Vagina (tissue), 2 donors: Measurements from ENCODE around the gene CCDC170. TPM values are rescaled to one million over a fixed set of nuclear protein-coding genes. Genes with fewer than 3 reads are reported as not detected.

Source experiments
- DNase-seq, 2 donors: peaks; one replicate each; pipeline ENCODE4 v3.0.0-alpha.2; 2017; ENCODE audit errors: extremely low spot score in 2 of 2
- H3K27ac ChIP-seq: fragments of 200-600 bp; sonication (generic); one replicate; pipeline ENCODE4 v1.5.1; 2019
- H3K27me3 ChIP-seq: fragments of 200-600 bp; sonication (generic); one replicate; pipeline ENCODE4 v1.5.1; 2019
- H3K36me3 ChIP-seq, 2 donors: fragments of 200-600 bp; sonication (generic); one replicate each; pipeline ENCODE4 v1.5.1; 2017 to 2019
- H3K4me1 ChIP-seq: fragments of 200-600 bp; sonication (generic); one replicate; pipeline ENCODE4 v1.5.1; 2019
- H3K4me3 ChIP-seq, 2 donors: fragments of 200-600 bp; sonication (generic); 1 replicate in 1 of 2; 2 replicates in 1 of 2; pipeline ENCODE4 v1.5.1; 2016 to 2019
- H3K9me3 ChIP-seq: fragments of 200-600 bp; sonication (generic); one replicate; pipeline ENCODE4 v1.5.1; 2019
- CTCF ChIP-seq, 3 experiments: fragments of 450-650 bp in 2 of 3; fragments of 200-600 bp in 1 of 3; sonication (generic) in 1 of 3; IDR thresholded peaks; one replicate each; pipeline ENCODE4 v1.5.1; 2017 to 2019; ENCODE audit warnings: antibody characterized with exemption in 3 of 3, mild to moderate bottlenecking in 2 of 3, moderate library complexity in 2 of 3
- POLR2A ChIP-seq, 2 donors: fragments of 450-650 bp; IDR thresholded peaks; one replicate each; pipeline ENCODE4 v1.6.1; 2017; ENCODE audit warnings: antibody characterized with exemption in 2 of 2, mild to moderate bottlenecking in 2 of 2, moderate library complexity in 2 of 2
- POLR2AphosphoS5 ChIP-seq, 2 donors: sonication (generic); formaldehyde crosslinking; IDR thresholded peaks; one replicate each; pipeline ENCODE4 v1.9.0; 2017; ENCODE audit warnings: antibody characterized with exemption in 2 of 2, mild to moderate bottlenecking in 2 of 2, low read depth in 1 of 2; ENCODE audit not compliant: insufficient read depth in 1 of 2
- intact Hi-C: fragments of 100-400 bp; cut with DNase I; formaldehyde crosslinking; loops from one replicate; pipeline ENCODE4 v1.15.1; 2023
- total RNA-seq: library from RNA; depleted of rRNA; stranded (reverse); fragments of >200 nt; gene quantifications from one replicate; pipeline ENCODE4 v1.2.3, GENCODE V29; 2016

Gene CCDC170
- total RNA-seq, 1 donor from 2014 or later = 2.0 TPM

- no peaks in the 10 kb centered on the region for H3K4me1 ChIP-seq
- no peaks in the 10 kb centered on the region for H3K36me3 ChIP-seq
- TF ChIP-seq POLR2AphosphoS5 (IDR thresholded peaks at IDR 0.05; ENCODE audit: insufficient read depth in 1 of 2, low read depth in 1 of 2) (no peak), CTCF (IDR thresholded peaks at IDR 0.05) (no peak), POLR2A (IDR thresholded peaks at IDR 0.05) (no peak)
- no peak for DNase-seq
- H3K9me3 ChIP-seq = no peaks in the 10 kb centered on the region
- no peak overlapping the region for H3K27ac ChIP-seq
- H3K4me3 ChIP-seq = no peak overlapping the region
- H3K27me3 ChIP-seq = no peaks in the 10 kb centered on the region
- intact Hi-C loops = no loop called here
Observed at GRCh38 chr6:151499551-151499950, 5.7 kb downstream of the CCDC170 start.

DNA sequence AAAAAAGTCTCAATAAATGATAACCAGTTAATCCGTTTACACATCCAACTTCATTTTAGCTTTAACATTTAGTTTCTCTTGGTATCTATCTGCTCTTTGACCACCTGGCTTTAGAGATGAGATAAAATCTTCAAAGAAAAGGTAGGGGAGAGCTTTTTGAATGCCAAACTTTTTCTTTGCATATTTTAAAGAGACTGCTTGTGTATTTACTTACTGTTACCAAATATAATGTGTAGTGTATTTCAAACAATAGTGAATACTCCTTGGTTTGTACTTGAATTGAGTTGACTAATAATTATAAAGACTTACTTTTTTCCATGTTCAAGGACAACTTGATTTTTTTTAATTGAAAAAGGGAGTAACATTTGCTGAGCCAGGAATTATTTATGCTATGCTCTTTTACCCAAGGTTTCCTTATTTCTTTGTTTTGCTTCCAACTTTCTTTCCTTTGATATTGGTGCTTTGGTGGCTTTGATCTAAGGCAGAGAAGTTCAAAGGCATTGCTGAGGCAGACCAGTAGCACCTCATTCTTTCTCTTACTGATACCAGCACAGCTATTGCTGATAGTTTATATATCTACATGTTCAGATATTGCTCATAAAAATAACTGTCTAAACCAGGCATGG lies 7.8 kb downstream of the CCDC170 start:
- no peaks in the 10 kb centered on the region for H3K27me3 ChIP-seq
- no peak for DNase-seq
- intact Hi-C loops = no loop called here
- no peaks in the 10 kb centered on the region for H3K36me3 ChIP-seq
- H3K27ac ChIP-seq = no peak overlapping the region
- no peak for TF ChIP-seq CTCF (IDR thresholded peaks at IDR 0.05)
- H3K9me3 ChIP-seq = no peaks in the 10 kb centered on the region
- H3K4me3 ChIP-seq = no peak overlapping the region
- H3K4me1 ChIP-seq = no peaks in the 10 kb centered on the region

DNA sequence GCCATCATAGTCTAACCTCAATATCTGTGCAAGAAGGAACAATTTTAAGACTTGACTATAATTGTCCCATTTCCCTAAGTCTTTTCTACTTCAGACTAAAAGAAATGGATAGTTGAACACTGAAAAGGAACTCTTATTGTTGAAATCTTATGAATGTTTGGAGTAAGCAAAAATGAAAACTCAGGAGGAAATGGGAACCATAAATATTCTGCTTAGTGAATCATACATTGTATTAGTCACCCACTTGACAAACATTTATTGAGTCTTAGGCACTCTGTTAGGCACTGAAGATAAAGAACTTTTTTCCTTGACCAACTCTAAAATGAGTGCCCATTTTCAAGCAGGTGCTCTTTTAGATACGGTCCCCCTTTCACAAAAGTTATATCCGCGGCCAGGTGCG lies 8.7 kb downstream of the CCDC170 start:
- DNase-seq = no peak
- no peaks in the 10 kb centered on the region for H3K36me3 ChIP-seq
- intact Hi-C loops = no loop called here
- no peak overlapping the region for H3K27ac ChIP-seq
- TF ChIP-seq POLR2A (IDR thresholded peaks at IDR 0.05) (no peak), POLR2AphosphoS5 (IDR thresholded peaks at IDR 0.05; ENCODE audit: insufficient read depth in 1 of 2, low read depth in 1 of 2) (peak in 1 of 2 donors; percentile 48)
- H3K4me1 ChIP-seq = no peaks in the 10 kb centered on the region
- no peaks in the 10 kb centered on the region for H3K9me3 ChIP-seq
- H3K27me3 ChIP-seq = no peaks in the 10 kb centered on the region
- H3K4me3 ChIP-seq = no peak overlapping the region

- no peaks in the 10 kb centered on the region for H3K9me3 ChIP-seq
- no peaks in the 10 kb centered on the region for H3K4me1 ChIP-seq
- no peak for DNase-seq
- no peaks in the 10 kb centered on the region for H3K27me3 ChIP-seq
- H3K36me3 ChIP-seq = no peaks in the 10 kb centered on the region
- no peak overlapping the region for H3K4me3 ChIP-seq
- no peak overlapping the region for H3K27ac ChIP-seq
- TF ChIP-seq CTCF (IDR thresholded peaks at IDR 0.05) (no peak), POLR2A (IDR thresholded peaks at IDR 0.05) (no peak), POLR2AphosphoS5 (IDR thresholded peaks at IDR 0.05; ENCODE audit: insufficient read depth in 1 of 2, low read depth in 1 of 2) (no peak)
- intact Hi-C loops = no loop called here
Observed at GRCh38 chr6:151506761-151507160, 12.9 kb downstream of the CCDC170 start.

DNA sequence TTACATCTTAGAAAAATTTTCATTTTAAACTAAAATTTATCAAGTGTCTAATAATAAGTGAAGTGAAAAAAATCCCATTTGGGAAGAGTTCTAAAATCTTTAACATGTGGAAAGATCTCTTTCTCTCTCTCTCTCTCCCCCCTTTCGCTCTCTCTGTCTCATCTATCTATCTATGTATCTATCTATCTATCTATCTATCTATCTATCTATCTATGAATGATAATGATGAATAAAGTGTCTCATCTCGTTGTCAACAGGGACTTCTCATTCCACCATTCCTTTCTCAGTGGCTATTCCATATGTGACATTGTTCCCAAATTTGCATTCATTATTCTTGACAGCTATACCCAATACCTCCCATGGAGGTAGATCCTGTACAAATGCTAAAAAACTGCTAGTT lies 15.2 kb downstream of the CCDC170 start:
- DNase-seq = no peak
- TF ChIP-seq POLR2AphosphoS5 (IDR thresholded peaks at IDR 0.05; ENCODE audit: insufficient read depth in 1 of 2, low read depth in 1 of 2) (no peak), POLR2A (IDR thresholded peaks at IDR 0.05) (no peak), CTCF (IDR thresholded peaks at IDR 0.05) (no peak)
- Histone ChIP-seq H3K4me3 (no peak overlapping the region), H3K27ac (no peak overlapping the region), H3K27me3 (no peaks in the 10 kb centered on the region), H3K9me3 (no peaks in the 10 kb centered on the region), H3K36me3 (no peaks in the 10 kb centered on the region), H3K4me1 (no peaks in the 10 kb centered on the region)
- intact Hi-C loops = no loop called here
